ENCODE results near the gene WDHD1. TPM values are rescaled to one million over a fixed set of nuclear protein-coding genes. Genes with fewer than 3 reads are reported as not detected.

The WDHD1 gene
- 7.5 and 13.5 TPM in 2 replicates for total RNA-seq

DNA sequence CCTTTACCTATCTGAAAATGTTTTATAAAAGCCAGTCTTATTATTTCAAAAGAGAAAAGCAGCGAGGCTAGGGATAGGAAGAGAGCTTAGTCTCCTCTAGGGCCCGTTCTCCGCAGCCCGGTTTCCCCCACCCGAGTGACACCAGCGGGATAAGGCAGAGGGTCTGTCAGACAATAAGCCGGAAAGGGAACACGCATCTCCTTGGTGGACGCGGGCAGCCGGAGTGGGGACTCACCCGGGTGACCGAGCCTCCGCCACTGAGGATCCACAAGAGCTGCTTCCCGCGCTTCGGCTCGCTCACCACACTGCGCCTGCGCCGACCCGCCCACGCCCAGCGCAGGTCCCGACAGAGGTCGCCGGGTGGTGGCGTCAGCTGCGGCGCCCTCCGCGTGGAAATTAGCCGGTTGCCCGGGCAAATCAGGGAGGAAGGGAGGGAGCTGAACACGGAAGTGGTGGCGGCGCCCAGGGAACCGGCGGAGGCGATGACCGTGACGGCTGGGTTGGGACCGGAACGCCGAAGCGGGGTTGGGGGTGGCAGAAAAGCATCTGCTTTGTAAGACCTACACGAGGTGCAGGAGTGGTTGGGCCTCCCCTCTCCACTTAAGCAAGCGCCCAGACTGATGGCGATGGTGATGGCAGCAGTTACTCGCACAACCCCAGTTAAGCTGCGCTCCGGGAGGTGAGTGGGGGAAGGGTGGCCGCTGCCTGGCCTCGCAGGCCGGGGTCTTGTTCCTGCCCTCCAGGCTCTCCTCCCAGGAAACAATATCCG is at the start of gene WDHD1, which contains the start of gene SOCS4:
TSS of gene WDHD1 (minus strand) at position 307 of the 769 bp plus-strand sequence. CDS start 312 bp downstream, outside the sequence.
TSS of gene SOCS4 (plus strand) at position 444 of the 769 bp plus-strand sequence. CDS start 15,806 bp downstream, outside the sequence.

DNA sequence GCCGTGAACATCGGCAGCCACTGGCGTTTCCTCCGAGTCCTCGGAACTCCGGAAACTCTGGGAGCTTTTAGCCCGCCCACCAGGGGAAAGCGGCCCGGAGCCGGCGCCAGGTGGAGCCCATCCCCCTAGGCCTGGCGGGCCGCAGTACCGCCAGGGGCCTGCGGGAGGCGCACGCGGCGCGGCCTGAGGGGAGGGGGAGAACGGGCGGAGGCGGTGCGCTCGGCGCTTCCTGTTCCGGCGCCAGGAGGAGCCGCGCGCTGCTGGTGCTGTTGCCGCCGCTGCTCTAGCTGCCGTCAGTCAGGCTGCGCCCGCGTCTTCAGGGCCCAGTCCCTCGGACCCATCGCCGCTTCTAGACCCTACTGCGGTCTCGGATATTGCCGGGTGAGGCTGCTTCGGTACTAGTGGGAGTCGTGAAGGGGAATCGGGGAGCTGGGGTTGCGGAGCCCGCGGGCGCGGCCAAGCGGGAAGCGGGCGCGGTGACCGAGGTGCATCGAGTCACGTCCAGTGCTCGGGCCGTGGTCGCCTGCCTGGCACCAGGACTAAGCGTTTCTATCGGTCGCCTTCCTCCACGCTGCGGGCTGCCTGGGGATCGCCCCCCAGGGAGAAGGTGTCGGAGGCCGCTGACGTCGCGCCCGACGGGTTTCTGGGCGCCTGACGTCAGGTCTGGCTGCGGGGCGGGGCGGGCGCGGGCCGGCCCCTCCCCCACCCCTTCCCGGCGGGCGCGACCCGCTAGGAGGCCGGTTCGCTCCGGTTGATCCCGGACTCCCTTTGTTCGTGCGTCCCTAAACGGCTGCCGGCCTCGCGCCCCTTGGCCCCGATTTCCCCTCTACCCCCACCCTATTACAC is 24.7 kb upstream of the WDHD1 start, which contains the start of gene MAPK1IP1L:
TSS of gene MAPK1IP1L (plus strand) at position 225 of the 846 bp plus-strand sequence. CDS start 10,037 bp downstream, outside the sequence.

DNA sequence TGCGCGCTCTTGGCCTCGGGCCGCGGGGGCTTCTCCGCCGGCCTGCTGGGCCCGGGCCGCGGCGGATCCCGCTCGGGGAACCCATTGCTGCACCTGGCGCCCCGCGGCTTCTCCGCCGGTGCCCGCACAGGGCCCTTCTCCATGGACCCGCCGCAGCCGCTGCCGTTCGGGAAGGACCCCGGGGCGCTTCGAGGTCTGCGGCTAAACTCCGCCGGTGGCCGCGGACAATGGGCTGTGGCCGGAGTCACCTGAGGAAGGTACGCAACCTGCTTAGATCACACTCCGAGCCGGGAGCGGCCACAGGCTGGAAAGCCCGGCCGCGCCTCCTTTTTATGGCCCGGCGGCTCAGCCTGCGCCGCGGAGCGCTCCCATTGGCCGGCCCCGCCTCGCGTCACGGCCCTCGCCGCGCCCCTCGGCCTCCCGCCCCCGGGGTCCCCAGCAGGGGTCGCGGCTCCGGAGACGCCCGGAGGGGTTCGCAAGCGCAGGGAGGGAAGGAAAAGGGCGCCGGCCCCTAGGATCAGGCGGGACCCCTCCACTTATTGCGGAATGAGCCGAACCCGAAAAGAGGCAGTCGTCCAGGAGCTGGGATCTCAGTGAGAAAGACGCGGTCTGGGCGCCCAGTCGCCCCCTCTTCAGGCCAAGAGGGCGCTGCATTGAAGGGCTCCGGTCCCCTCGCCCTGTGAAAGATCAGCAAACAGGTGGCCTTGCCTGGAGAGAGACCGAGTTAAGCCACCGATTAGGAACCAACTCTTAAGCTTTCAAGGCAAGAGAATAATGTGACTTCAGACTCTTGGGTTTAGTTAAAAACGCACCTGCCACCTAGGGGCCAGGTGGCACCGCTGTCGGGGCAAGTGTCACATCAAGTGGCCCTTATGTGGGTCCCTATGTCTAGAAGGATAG is 124.1 kb downstream of the WDHD1 start, which contains the start of gene GCH1:
TSS of gene GCH1 (minus strand) at position 306 of the 900 bp plus-strand sequence. CDS start at position 143, 163 bp downstream.

Other genes with a start within 250 kb of the WDHD1 start
- 2.3 and 5.8 TPM in 2 replicates for gene GCH1, start 124.3 kb downstream of the WDHD1 start, total RNA-seq
- gene SOCS4, start 137 bp upstream of the WDHD1 start, total RNA-seq = 23.8 and 31.9 TPM in 2 replicates
- 65.0 and 75.2 TPM in 2 replicates for gene MAPK1IP1L, start 24.5 kb upstream of the WDHD1 start, total RNA-seq
- gene LGALS3, start 102.2 kb upstream of the WDHD1 start, total RNA-seq = 68.6 and 87.2 TPM in 2 replicates
- 24.2 and 50.6 TPM in 2 replicates for gene DLGAP5, start 164.5 kb upstream of the WDHD1 start, total RNA-seq
- gene FBXO34, start 244.3 kb upstream of the WDHD1 start, total RNA-seq = 22.2 and 22.6 TPM in 2 replicates